Fibroblast of gingiva (primary cell): ENCODE results near the gene C11orf71.

Source experiments
- DNase-seq: peaks from one replicate; pipeline ENCODE4 v3.0.0-alpha.2; 2011; ENCODE audit warnings: low read depth

Gene C11orf71

DNA sequence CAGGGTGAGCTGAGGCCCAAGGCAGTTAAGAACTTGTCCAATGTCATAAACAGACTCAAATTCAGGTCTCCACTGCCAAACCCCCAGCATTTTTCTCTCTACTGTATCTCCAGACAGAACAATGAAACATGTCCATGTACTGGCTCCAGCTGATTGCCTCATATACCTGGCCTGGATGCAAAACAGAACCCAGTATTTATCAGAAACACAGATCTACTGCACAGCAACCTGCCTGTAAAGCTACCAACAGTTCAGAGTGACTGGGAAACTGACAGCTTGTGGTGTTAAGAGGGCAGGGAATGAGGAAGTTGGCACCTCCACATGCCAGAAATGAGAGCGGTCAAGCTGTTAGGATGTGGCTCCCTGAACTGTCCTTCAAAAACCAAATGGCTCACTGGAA lies 41.6 kb downstream of the C11orf71 start:
- DNase-seq = no peak

GRCh38 chr11:114354076-114354475 lies 46.2 kb downstream of the C11orf71 start:
- peak; percentile 30 for DNase-seq

GRCh38 chr11:114353443-114353842 lies 46.9 kb downstream of the C11orf71 start:
- no peak for DNase-seq

- DNase-seq = no peak
Measured at GRCh38 chr11:114350022-114350421, 50.3 kb downstream of the C11orf71 start.
